PC-9 (cell line): ENCODE results near the gene C3orf20. TPM values are rescaled to one million over a fixed set of nuclear protein-coding genes. Genes with fewer than 3 reads are reported as not detected.

ENCODE experiments used
- BruUV-seq: library from RNA; stranded (reverse); fragments of 400-500 nt; replicated peaks from 2 replicates; lab custom pipeline; 2021; lab: Mats Ljungman, UMichigan
- CTCF ChIA-PET: fragments of 300-600 bp; sonication (Branson Sonifier 250); formaldehyde crosslinking; loops from one replicate; lab custom pipeline; 2022; ENCODE audit warnings: antibody characterized with exemption; lab: Charles Lee
- POLR2A ChIA-PET: fragments of 300-600 bp; sonication (Branson Sonifier 250); formaldehyde crosslinking; loops from one replicate; lab custom pipeline; 2022; ENCODE audit warnings: antibody characterized with exemption; ENCODE audit not compliant: unreplicated experiment; lab: Charles Lee
- DNase-seq, 2 experiments: peaks; one replicate each; pipeline versions ENCODE4 v3.0.0 to v3.0.0-alpha.2; 2015 to 2022; ENCODE audit warnings: mixed read lengths in 1 of 2
- H2AFZ ChIP-seq: fragments of 200-600 bp; sonication (generic); 2 replicates; pipeline ENCODE4 v1.8.1; 2017; ENCODE audit warnings: antibody characterized with exemption
- H3F3A ChIP-seq: fragments of 200-600 bp; sonication (generic); 2 replicates; pipeline ENCODE4 v1.8.1; 2017; ENCODE audit warnings: antibody characterized with exemption, mild to moderate bottlenecking, low read depth; ENCODE audit not compliant: insufficient read depth
- H3K27ac ChIP-seq: fragments of 200-600 bp; sonication (generic); 2 replicates; pipeline ENCODE4 v1.6.1; 2016; ENCODE audit warnings: mixed run types
- H3K27me3 ChIP-seq: fragments of 200-600 bp; sonication (generic); 2 replicates; pipeline ENCODE4 v1.6.1; 2016; ENCODE audit warnings: low read depth, mixed run types; ENCODE audit not compliant: insufficient read depth
- H3K36me3 ChIP-seq: fragments of 200-600 bp; sonication (generic); 2 replicates; pipeline ENCODE4 v1.6.1; 2016; ENCODE audit warnings: low read depth, mixed run types
- H3K4me1 ChIP-seq: fragments of 200-600 bp; sonication (generic); replicated peaks from 2 replicates; pipeline ENCODE4 v1.6.1; 2016; ENCODE audit warnings: mixed run types; ENCODE audit not compliant: insufficient read depth
- H3K4me2 ChIP-seq: fragments of 200-600 bp; sonication (generic); 2 replicates; pipeline ENCODE4 v1.6.1; 2017; ENCODE audit warnings: mixed run types
- H3K4me3 ChIP-seq: fragments of 200-600 bp; sonication (generic); 2 replicates; pipeline ENCODE4 v1.6.1; 2016; ENCODE audit warnings: mixed run types
- H3K79me2 ChIP-seq: fragments of 200-600 bp; sonication (generic); 2 replicates; pipeline ENCODE4 v1.6.1; 2017; ENCODE audit warnings: low read depth, mixed run types
- H3K9me2 ChIP-seq: fragments of 200-600 bp; sonication (generic); 2 replicates; pipeline ENCODE4 v1.8.1; 2017; ENCODE audit warnings: mild to moderate bottlenecking; ENCODE audit not compliant: insufficient read depth
- H3K9me3 ChIP-seq: fragments of 200-600 bp; sonication (generic); 2 replicates; pipeline ENCODE4 v1.8.1; 2016; ENCODE audit warnings: low read depth; ENCODE audit not compliant: insufficient read depth
- H4K20me1 ChIP-seq: fragments of 200-600 bp; sonication (generic); 2 replicates; pipeline ENCODE4 v1.8.1; 2017; ENCODE audit not compliant: insufficient read depth
- CTCF ChIP-seq: fragments of 200-600 bp; sonication (generic); conservative IDR thresholded peaks from 2 replicates; pipeline ENCODE4 v1.6.1; 2017; ENCODE audit warnings: mixed run types, antibody characterized with exemption, mild to moderate bottlenecking, moderate library complexity
- EZH2 ChIP-seq: fragments of 200-600 bp; sonication (generic); IDR thresholded peaks from 2 replicates; pipeline ENCODE4 v1.8.0; 2017; ENCODE audit warnings: antibody characterized with exemption, low read depth
- intact Hi-C: fragments of 100-400 bp; cut with micrococcal nuclease; formaldehyde crosslinking; loops from one replicate; pipeline ENCODE4 v1.10.0; 2022; ENCODE audit not compliant: unreplicated experiment
- total RNA-seq: library from RNA; stranded (reverse); gene quantifications from 2 replicates; pipeline ENCODE4 v1.2.3, GENCODE V29; 2021

Gene C3orf20
- total RNA-seq, 1 experiment from 2014 or later: not detected

- CTCF ChIA-PET: no interaction called here
- Histone ChIP-seq H3K36me3 (no peaks in the 10 kb centered on the region), H3K9me3 (no peaks in the 10 kb centered on the region; the same call in 1 of the 2 replicates), H3K4me3 (no peak overlapping the region), H3F3A (no peaks in the 10 kb centered on the region), H3K9me2 (no peaks in the 10 kb centered on the region), H3K79me2 (no peaks in the 10 kb centered on the region), H3K4me1 (no peaks in the 10 kb centered on the region), H3K4me2 (no peak overlapping the region), H3K27me3 (no peaks in the 10 kb centered on the region), H2AFZ (no peak overlapping the region), H3K27ac (no peak overlapping the region), H4K20me1 (no peaks in the 10 kb centered on the region)
- BruUV-seq: no TSS peak
- TF ChIP-seq EZH2 (no peak), CTCF (no peak)
- intact Hi-C loops: loop anchor here (5.0 kb wide), 1 partner anchor 882 kb away; no protein-coding TSS in a partner anchor
- no peak for DNase-seq
- POLR2A ChIA-PET: no interaction called here
Measured at GRCh38 chr3:14779069-14779685, 104.2 kb downstream of the C3orf20 start.

DNA sequence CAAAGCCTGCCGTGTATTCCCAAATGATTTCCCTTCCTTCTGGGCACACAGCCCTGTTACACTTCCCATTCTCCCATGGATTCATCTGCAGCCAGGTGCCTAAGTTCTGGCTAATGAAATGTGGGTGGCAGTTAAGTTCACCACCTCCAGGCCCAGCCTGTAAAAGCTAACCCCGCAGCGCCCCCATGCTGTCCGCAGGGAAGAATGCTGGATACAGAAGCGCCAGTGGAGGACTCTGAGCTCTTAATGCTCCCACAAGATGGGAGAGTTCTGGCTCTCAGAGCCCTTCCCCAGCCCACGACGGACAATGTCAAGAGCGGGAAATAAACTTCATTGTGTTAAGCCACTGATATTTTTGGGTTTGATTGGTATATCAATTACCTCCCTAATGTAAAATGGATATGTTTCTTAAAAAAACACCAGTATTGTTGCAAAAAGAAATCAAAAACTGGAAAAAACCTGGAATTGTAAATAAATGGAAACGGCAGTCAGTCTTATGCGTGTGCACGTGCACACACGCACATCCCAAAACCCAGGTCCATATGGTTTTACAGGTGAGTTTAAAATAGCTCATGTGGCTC is 106.1 kb downstream of the C3orf20 start:
- BruUV-seq: no TSS peak
- CTCF ChIA-PET: interaction anchor here (0.6 kb wide), 1 partner anchor 577 kb away, joined by 3 read pairs; no protein-coding TSS in a partner anchor
- POLR2A ChIA-PET: interaction anchor here (0.6 to 0.7 kb wide), 3 partner anchors 106 to 886 kb away, joined by 3 to 6 read pairs (median 3); no protein-coding TSS in a partner anchor

More for the DNA sequence above, 106.1 kb downstream of the C3orf20 start:
- no peaks in the 10 kb centered on the region; the same call in 1 of the 2 replicates for H3K9me3 ChIP-seq
- no peaks in the 10 kb centered on the region for H3K4me1 ChIP-seq
- no peaks in the 10 kb centered on the region for H3K79me2 ChIP-seq
- H3K4me2 ChIP-seq: no peak overlapping the region
- DNase-seq: peak; percentile 38 to 43
- H3K9me2 ChIP-seq: no peaks in the 10 kb centered on the region
- no peaks in the 10 kb centered on the region for H3K36me3 ChIP-seq
- H3K27ac ChIP-seq: no peak overlapping the region
- H2AFZ ChIP-seq: no peak overlapping the region
- no peak overlapping the region for H3K4me3 ChIP-seq
- peaks cover 4% of the 10 kb centered on the region; the same call in 1 of the 2 replicates for H3K27me3 ChIP-seq
- TF ChIP-seq EZH2 (no peak), CTCF (peak; percentile 83)
- intact Hi-C loops: loop anchor here (1.0 to 5.0 kb wide), 3 partner anchors 108 to 579 kb away; no protein-coding TSS in a partner anchor
- no peaks in the 10 kb centered on the region for H4K20me1 ChIP-seq
- H3F3A ChIP-seq: no peaks in the 10 kb centered on the region
